Activated B cell treated with CpG ODN at 0.5 μM for 24 hours (primary cell): ENCODE measurements around the gene EIF4E2. TPM values are rescaled to one million over a fixed set of nuclear protein-coding genes. Genes with fewer than 3 reads are reported as not detected.

Experiments used
- ATAC-seq: fragments of 200-7000 bp; cut with Tn5 transposase; one replicate; pipeline ENCODE4 v1.10.0; 2021; ENCODE audit warnings: low read depth, mild to moderate bottlenecking, moderate library complexity
- CTCF ChIA-PET: fragments of 350-600 bp; sonication (Branson Sonifier 250); formaldehyde crosslinking; loops from one replicate; lab custom pipeline; 2021; ENCODE audit warnings: antibody characterized with exemption; lab: Charles Lee
- POLR2A ChIA-PET: fragments of 350-600 bp; sonication (Branson Sonifier 250); formaldehyde crosslinking; loops from one replicate; lab custom pipeline; 2021; ENCODE audit warnings: antibody characterized with exemption; lab: Charles Lee
- DNase-seq: peaks from one replicate; pipeline ENCODE4 v3.0.0; 2022
- H3K27ac Mint-ChIP-seq: one replicate; pipeline ENCODE4 v1.8.0; 2020; ENCODE audit warnings: mixed read lengths
- H3K27me3 Mint-ChIP-seq: one replicate; pipeline ENCODE4 v1.8.0; 2021; ENCODE audit warnings: mixed read lengths
- H3K36me3 Mint-ChIP-seq: one replicate; pipeline ENCODE4 v1.8.0; 2021; ENCODE audit warnings: low read depth, mixed read lengths
- H3K4me1 Mint-ChIP-seq: one replicate; pipeline ENCODE4 v1.8.0; 2021; ENCODE audit warnings: mixed read lengths
- H3K4me3 Mint-ChIP-seq: one replicate; pipeline ENCODE4 v1.8.0; 2020; ENCODE audit warnings: mild to moderate bottlenecking, mixed read lengths
- H3K9me3 Mint-ChIP-seq: one replicate; pipeline ENCODE4 v1.8.0; 2020; ENCODE audit warnings: mixed read lengths
- CTCF ChIP-seq: fragments of 200-600 bp; IDR thresholded peaks from one replicate; pipeline ENCODE4 v1.8.0; 2022; ENCODE audit warnings: antibody characterized with exemption, mild to moderate bottlenecking
- intact Hi-C: fragments of 100-400 bp; cut with micrococcal nuclease; formaldehyde crosslinking; loops from one replicate; pipeline ENCODE4 v1.15.1; 2024
- total RNA-seq: library from RNA; stranded (reverse); gene quantifications from 2 replicates; pipeline ENCODE4 v1.2.3, GENCODE V29; 2022

EIF4E2 gene
- total RNA-seq, result 63.2 and 67.2 TPM in 2 replicates

GRCh38 chr2:232550354-232551249 lies at the start of gene EIF4E2, which contains the start of gene TIGD1:
Gene EIF4E2, plus strand, starts transcription at chr2:232550689. Its CDS starts 36 bp downstream, at chr2:232550725.
Gene TIGD1, minus strand, starts transcription at chr2:232550557. Its CDS starts 675 bp downstream, at chr2:232549882.
- peak; percentile 85 for ATAC-seq
- POLR2A ChIA-PET, result interaction anchor here (0.6 to 1.5 kb wide), 10 partner anchors 12 to 1086 kb away, joined by 3 to 11 read pairs (median 4); partner anchors contain the start of genes INPP5D, NCL, PDE6D and PTMA
- intact Hi-C loops, result loop anchor here (1.0 to 2.0 kb wide), 6 partner anchors 12 to 769 kb away; partner anchors contain the start of genes ATG16L1, GIGYF2 and PDE6D

GRCh38 chr2:232501331-232501771 lies 49.1 kb upstream of the EIF4E2 start:
- no peak for TF ChIP-seq CTCF
- intact Hi-C loops, result no loop called here
- Mint-ChIP-seq H3K27ac (no peak overlapping the region), H3K27me3 (peaks cover 43% of the 10 kb centered on the region), H3K36me3 (no peaks in the 10 kb centered on the region), H3K4me1 (peaks cover 8% of the 10 kb centered on the region), H3K9me3 (no peaks in the 10 kb centered on the region), H3K4me3 (no peak overlapping the region)
- no peak for ATAC-seq
- CTCF ChIA-PET, result no interaction called here
- no peak for DNase-seq
- POLR2A ChIA-PET, result no interaction called here

More at GRCh38 chr2:232550354-232551249, at the start of gene EIF4E2, which contains the start of gene TIGD1:
- no peak for TF ChIP-seq CTCF
- H3K27ac Mint-ChIP-seq, result peak within 1 kb of the TSS; percentile 99
- no peaks in the 10 kb centered on the region for H3K27me3 Mint-ChIP-seq
- peak within 1 kb of the TSS; percentile 98 for H3K4me3 Mint-ChIP-seq
- DNase-seq, result peak; percentile 86
- no peaks in the 10 kb centered on the region for H3K9me3 Mint-ChIP-seq
- H3K36me3 Mint-ChIP-seq, result peaks cover 46% of the 10 kb centered on the region
- H3K4me1 Mint-ChIP-seq, result peaks cover 63% of the 10 kb centered on the region
- CTCF ChIA-PET, result interaction anchor here (1.2 kb wide), 1 partner anchor 10 kb away, joined by 4 read pairs; no protein-coding TSS in a partner anchor

GRCh38 chr2:232501794-232502390 lies 48.6 kb upstream of the EIF4E2 start:
- TF ChIP-seq CTCF, result no peak
- intact Hi-C loops, result no loop called here
- Mint-ChIP-seq H3K4me3 (no peak overlapping the region), H3K36me3 (no peaks in the 10 kb centered on the region), H3K9me3 (no peaks in the 10 kb centered on the region), H3K4me1 (peaks cover 8% of the 10 kb centered on the region), H3K27ac (no peak overlapping the region), H3K27me3 (peaks cover 43% of the 10 kb centered on the region)
- DNase-seq (no peak), ATAC-seq (no peak)
- ChIA-PET CTCF (no interaction called here), POLR2A (no interaction called here)

GRCh38 chr2:232502511-232502910 lies 48.0 kb upstream of the EIF4E2 start:
- peak; percentile 47 for ATAC-seq

More at GRCh38 chr2:232502511-232502910, 48.0 kb upstream of the EIF4E2 start:
- CTCF ChIA-PET, result no interaction called here
- POLR2A ChIA-PET, result no interaction called here
- no peaks in the 10 kb centered on the region for H3K9me3 Mint-ChIP-seq
- no peak for TF ChIP-seq CTCF
- peak overlapping the region; percentile 74 for H3K4me3 Mint-ChIP-seq
- peaks cover 8% of the 10 kb centered on the region for H3K4me1 Mint-ChIP-seq
- no peak for DNase-seq
- no peaks in the 10 kb centered on the region for H3K36me3 Mint-ChIP-seq
- intact Hi-C loops, result no loop called here
- peaks cover 46% of the 10 kb centered on the region for H3K27me3 Mint-ChIP-seq
- H3K27ac Mint-ChIP-seq, result no peak overlapping the region
